Activated T-cell treated with anti-CD3 and anti-CD28 coated beads, Interleukin-2, amount 50 U/mL, for 72 hours (primary cell): Measurements from ENCODE around the gene LSG1. TPM values are rescaled to one million over a fixed set of nuclear protein-coding genes. Genes with fewer than 3 reads are reported as not detected.
"Not testable (repeated sequence)": the region's sequence is repeated elsewhere in the genome, so short reads cannot be mapped to it uniquely, and the experiment has no call there.

Source experiments
- ATAC-seq, 2 donors: fragments of 150-1000 bp; cut with Tn5 transposase; replicated peaks in 1 of 2; 2 replicates each; pipeline ENCODE4 v1.10.0; 2021; ENCODE audit warnings: moderate library complexity in 2 of 2, mild to moderate bottlenecking in 1 of 2
- DNase-seq, 2 donors: peaks; one replicate each; pipeline ENCODE4 v3.0.0; 2021 to 2022; ENCODE audit warnings: mixed read lengths in 1 of 2
- H3K27ac Mint-ChIP-seq: one replicate; pipeline ENCODE4 v1.8.0; 2022; ENCODE audit warnings: mild to moderate bottlenecking, moderate library complexity, mixed read lengths
- H3K27me3 Mint-ChIP-seq: one replicate; pipeline ENCODE4 v1.8.0; 2022; ENCODE audit warnings: low read depth, mixed read lengths
- H3K36me3 Mint-ChIP-seq, 2 donors: one replicate each; pipeline ENCODE4 v1.8.0; 2022; ENCODE audit warnings: mixed read lengths in 2 of 2, mild to moderate bottlenecking in 1 of 2; ENCODE audit not compliant: insufficient read depth in 2 of 2
- H3K4me1 Mint-ChIP-seq: one replicate; pipeline ENCODE4 v1.8.0; 2022; ENCODE audit warnings: low read depth, mixed read lengths
- H3K4me3 Mint-ChIP-seq, 2 donors: one replicate each; pipeline ENCODE4 v1.8.0; 2022; ENCODE audit warnings: mild to moderate bottlenecking in 2 of 2, mixed read lengths in 2 of 2, moderate library complexity in 2 of 2
- H3K9me3 Mint-ChIP-seq, 2 donors: one replicate each; pipeline ENCODE4 v1.8.0; 2022; ENCODE audit warnings: mixed read lengths in 2 of 2
- total RNA-seq, 2 donors: library from RNA; stranded (reverse); gene quantifications; one replicate each; pipeline ENCODE4 v1.2.3, GENCODE V29; 2022

The LSG1 gene
- total RNA-seq, 2 donors from 2014 or later, result 38.3 to 43.4 TPM

GRCh38 chr3:194632809-194633348 is 39.1 kb downstream of the LSG1 start:
- H3K4me1 Mint-ChIP-seq, result no peaks in the 10 kb centered on the region
- no peak overlapping the region for H3K27ac Mint-ChIP-seq

GRCh38 chr3:194632226-194632808 is 39.7 kb downstream of the LSG1 start:
- ATAC-seq, result no peak
- no peaks in the 10 kb centered on the region for H3K4me1 Mint-ChIP-seq
- H3K9me3 Mint-ChIP-seq, result no peaks in the 10 kb centered on the region
- H3K27me3 Mint-ChIP-seq, result no peaks in the 10 kb centered on the region
- H3K4me3 Mint-ChIP-seq, result peak overlapping the region; percentile 88
- no peak for DNase-seq
- peaks cover 0 to 2% of the 10 kb centered on the region in 2 donors for H3K36me3 Mint-ChIP-seq
- H3K27ac Mint-ChIP-seq, result no peak overlapping the region

More at GRCh38 chr3:194632809-194633348, 39.1 kb downstream of the LSG1 start:
- no peaks in the 10 kb centered on the region for H3K27me3 Mint-ChIP-seq
- H3K4me3 Mint-ChIP-seq, result peak overlapping the region; percentile 88
- ATAC-seq (peak; percentile 76 to 77), DNase-seq (no peak)
- no peaks in the 10 kb centered on the region for H3K9me3 Mint-ChIP-seq
- H3K36me3 Mint-ChIP-seq, result peaks cover 0 to 2% of the 10 kb centered on the region in 2 donors

GRCh38 chr3:194631696-194632095 is 40.3 kb downstream of the LSG1 start:
- ATAC-seq, result no peak
- no peak overlapping the region for H3K27ac Mint-ChIP-seq
- peaks cover 0 to 2% of the 10 kb centered on the region in 2 donors for H3K36me3 Mint-ChIP-seq
- no peaks in the 10 kb centered on the region for H3K27me3 Mint-ChIP-seq
- H3K4me1 Mint-ChIP-seq, result no peaks in the 10 kb centered on the region
- no peaks in the 10 kb centered on the region for H3K9me3 Mint-ChIP-seq
- peak overlapping the region; percentile 88 for H3K4me3 Mint-ChIP-seq
- no peak for DNase-seq

GRCh38 chr3:194630681-194631080 is 41.3 kb downstream of the LSG1 start:
- H3K4me3 Mint-ChIP-seq, H3K36me3 Mint-ChIP-seq, DNase-seq, H3K27me3 Mint-ChIP-seq, H3K4me1 Mint-ChIP-seq, ATAC-seq, H3K27ac Mint-ChIP-seq, H3K9me3 Mint-ChIP-seq: not testable (repeated sequence)

GRCh38 chr3:194624956-194625355 is 47.0 kb downstream of the LSG1 start:
- Mint-ChIP-seq H3K27me3 (no peaks in the 10 kb centered on the region), H3K27ac (no peak overlapping the region), H3K9me3 (no peaks in the 10 kb centered on the region), H3K4me1 (no peaks in the 10 kb centered on the region), H3K4me3 (no peak overlapping the region), H3K36me3 (peaks cover 0 to 5% of the 10 kb centered on the region in 2 donors)
- ATAC-seq (no peak), DNase-seq (no peak)

GRCh38 chr3:194623449-194624290 is 48.3 kb downstream of the LSG1 start:
- ATAC-seq (no peak), DNase-seq (no peak)
- Mint-ChIP-seq H3K36me3 (peaks cover 0 to 5% of the 10 kb centered on the region in 2 donors), H3K27ac (no peak overlapping the region), H3K27me3 (no peaks in the 10 kb centered on the region), H3K9me3 (no peaks in the 10 kb centered on the region), H3K4me1 (no peaks in the 10 kb centered on the region), H3K4me3 (no peak overlapping the region)

GRCh38 chr3:194622621-194623340 is 49.2 kb downstream of the LSG1 start:
- DNase-seq (no peak), ATAC-seq (no peak)
- Mint-ChIP-seq H3K27ac (no peak overlapping the region), H3K27me3 (no peaks in the 10 kb centered on the region), H3K4me3 (no peak overlapping the region), H3K9me3 (no peaks in the 10 kb centered on the region), H3K36me3 (peaks cover 0 to 3% of the 10 kb centered on the region in 2 donors), H3K4me1 (no peaks in the 10 kb centered on the region)

- ATAC-seq (no peak), DNase-seq (no peak)
- Mint-ChIP-seq H3K27me3 (no peaks in the 10 kb centered on the region), H3K4me3 (no peak overlapping the region), H3K9me3 (no peaks in the 10 kb centered on the region), H3K36me3 (peaks cover 0 to 3% of the 10 kb centered on the region in 2 donors), H3K27ac (no peak overlapping the region), H3K4me1 (no peaks in the 10 kb centered on the region)
Observed at GRCh38 chr3:194621947-194622346, 50.0 kb downstream of the LSG1 start.

- Mint-ChIP-seq H3K27ac (no peak overlapping the region), H3K4me1 (no peaks in the 10 kb centered on the region), H3K36me3 (no peaks in the 10 kb centered on the region), H3K27me3 (no peaks in the 10 kb centered on the region), H3K4me3 (no peak overlapping the region), H3K9me3 (no peaks in the 10 kb centered on the region)
- DNase-seq (no peak), ATAC-seq (no peak)
Observed at GRCh38 chr3:194620196-194620595, 51.8 kb downstream of the LSG1 start.

- ATAC-seq, result no peak
- no peaks in the 10 kb centered on the region for H3K4me1 Mint-ChIP-seq
- no peak overlapping the region for H3K4me3 Mint-ChIP-seq
- no peak overlapping the region for H3K27ac Mint-ChIP-seq
- no peaks in the 10 kb centered on the region for H3K9me3 Mint-ChIP-seq
- DNase-seq, result no peak
- no peaks in the 10 kb centered on the region for H3K27me3 Mint-ChIP-seq
- H3K36me3 Mint-ChIP-seq, result no peaks in the 10 kb centered on the region
Observed at GRCh38 chr3:194619741-194620140, 52.2 kb downstream of the LSG1 start.

GRCh38 chr3:194618858-194619608 is 53.0 kb downstream of the LSG1 start:
- ATAC-seq, result no peak
- Mint-ChIP-seq H3K36me3 (no peaks in the 10 kb centered on the region), H3K4me3 (no peak overlapping the region), H3K9me3 (no peaks in the 10 kb centered on the region), H3K27ac (no peak overlapping the region), H3K4me1 (no peaks in the 10 kb centered on the region), H3K27me3 (no peaks in the 10 kb centered on the region)
- DNase-seq, result no peak

GRCh38 chr3:194617827-194618226 is 54.2 kb downstream of the LSG1 start:
- no peak for DNase-seq
- Mint-ChIP-seq H3K27me3 (no peaks in the 10 kb centered on the region), H3K36me3 (no peaks in the 10 kb centered on the region), H3K9me3 (no peaks in the 10 kb centered on the region), H3K4me1 (no peaks in the 10 kb centered on the region), H3K27ac (no peak overlapping the region), H3K4me3 (no peak overlapping the region)
- ATAC-seq, result no peak
